HG03571 (cell line): ENCODE data around the gene GATB.

Source experiments
- ATAC-seq: cut with Tn5 transposase; IDR thresholded peaks from one replicate; pipeline ENCODE4 v1.9.1; 2021; ENCODE audit not compliant: unreplicated experiment

GATB gene

DNA sequence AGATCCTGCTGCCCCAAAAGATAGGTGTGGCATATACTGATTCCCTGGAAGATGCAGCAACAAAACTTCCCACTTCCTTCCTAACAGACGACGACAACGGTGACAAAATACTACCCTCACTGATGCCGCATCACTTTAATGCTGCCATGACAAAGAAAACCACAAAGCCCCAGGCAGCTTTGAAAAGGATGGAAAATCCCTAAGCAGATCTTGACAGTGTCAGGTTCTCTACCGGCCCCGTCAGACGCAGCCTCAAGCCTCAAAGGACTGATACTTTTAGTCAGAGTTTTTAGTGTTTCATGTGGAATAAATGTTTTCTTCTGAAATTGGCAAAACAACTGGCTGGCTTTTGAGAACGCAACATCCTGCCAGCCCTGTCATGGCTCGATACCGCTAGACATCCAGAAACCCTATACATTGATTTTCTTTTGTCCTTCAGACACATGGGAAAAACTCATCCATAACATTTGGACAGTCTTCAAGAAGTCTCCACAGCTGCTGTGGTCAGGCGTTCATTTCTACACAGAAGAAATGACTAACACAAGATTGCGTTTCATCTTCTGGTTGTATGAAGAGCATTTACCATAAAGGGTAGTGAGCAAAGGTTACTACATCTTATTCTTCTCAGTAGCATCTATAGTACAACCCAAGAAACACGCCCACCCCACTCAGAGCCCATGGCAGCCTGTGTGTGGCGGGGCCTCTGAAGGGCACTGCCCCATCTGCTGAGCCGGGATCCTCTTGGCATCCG is 60.1 kb downstream of the GATB start:
- no peak for ATAC-seq

- no peak for ATAC-seq
These were observed 62.6 kb downstream of the GATB start for GRCh38 chr4:151698213-151698612.

- no peak for ATAC-seq
These were observed 65.7 kb downstream of the GATB start for GRCh38 chr4:151694961-151695720.

DNA sequence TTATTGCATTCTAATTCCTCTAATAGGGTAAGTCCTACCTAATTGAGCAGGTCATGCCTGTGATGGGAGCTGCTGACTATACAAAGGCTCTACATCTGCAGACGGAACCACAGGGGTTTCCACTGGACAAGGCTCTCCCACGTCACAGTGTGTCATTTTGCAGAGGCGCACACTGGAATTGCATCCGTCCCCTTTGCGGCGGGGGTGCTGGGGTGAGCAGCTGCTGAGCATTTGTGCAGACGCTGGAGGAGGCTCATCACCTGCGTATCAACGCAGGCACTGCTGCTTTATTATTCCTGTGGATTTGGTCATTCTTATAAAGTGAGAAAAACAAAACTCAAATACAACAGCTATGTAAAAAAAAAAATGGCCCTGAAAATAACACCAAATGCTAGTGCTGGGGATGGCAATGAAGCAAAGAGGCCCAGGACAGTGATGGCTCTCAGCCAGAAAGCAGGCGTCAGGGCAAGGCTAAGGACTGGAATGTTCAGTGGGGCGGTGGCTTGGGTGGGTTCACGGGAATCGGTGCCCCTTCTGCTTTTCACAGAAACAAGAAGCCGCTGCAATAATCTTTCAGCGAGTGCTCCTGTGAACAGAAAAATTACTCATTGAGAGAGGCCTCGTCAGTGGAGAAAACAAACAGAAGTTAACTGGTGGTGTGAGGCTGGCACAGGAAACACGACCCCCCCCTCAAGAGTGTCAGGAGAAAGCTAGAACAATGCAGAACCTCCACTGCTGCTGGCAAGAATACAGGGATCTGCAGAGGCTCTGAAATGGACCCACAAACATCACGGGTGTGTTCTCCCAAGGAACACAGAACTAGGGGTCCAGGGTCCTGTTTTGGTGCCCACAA is 67.8 kb downstream of the GATB start:
- no peak for ATAC-seq

DNA sequence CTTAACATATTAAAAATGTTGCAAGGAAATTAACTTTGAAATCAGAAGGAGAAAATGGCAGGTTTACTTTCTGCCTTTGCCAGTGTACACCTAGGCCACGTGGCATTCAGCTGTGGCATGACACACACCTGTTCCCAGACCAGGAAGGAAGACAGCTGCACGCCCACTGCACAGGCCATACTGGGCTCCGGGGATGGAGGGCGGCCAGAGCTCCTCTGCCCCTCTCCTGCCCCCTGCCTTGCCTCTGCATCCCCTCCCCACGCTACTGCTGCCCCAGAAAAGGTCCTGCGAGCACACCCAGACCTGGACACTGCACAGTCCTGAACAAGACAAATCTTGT is 68.4 kb downstream of the GATB start:
- ATAC-seq = no peak

DNA sequence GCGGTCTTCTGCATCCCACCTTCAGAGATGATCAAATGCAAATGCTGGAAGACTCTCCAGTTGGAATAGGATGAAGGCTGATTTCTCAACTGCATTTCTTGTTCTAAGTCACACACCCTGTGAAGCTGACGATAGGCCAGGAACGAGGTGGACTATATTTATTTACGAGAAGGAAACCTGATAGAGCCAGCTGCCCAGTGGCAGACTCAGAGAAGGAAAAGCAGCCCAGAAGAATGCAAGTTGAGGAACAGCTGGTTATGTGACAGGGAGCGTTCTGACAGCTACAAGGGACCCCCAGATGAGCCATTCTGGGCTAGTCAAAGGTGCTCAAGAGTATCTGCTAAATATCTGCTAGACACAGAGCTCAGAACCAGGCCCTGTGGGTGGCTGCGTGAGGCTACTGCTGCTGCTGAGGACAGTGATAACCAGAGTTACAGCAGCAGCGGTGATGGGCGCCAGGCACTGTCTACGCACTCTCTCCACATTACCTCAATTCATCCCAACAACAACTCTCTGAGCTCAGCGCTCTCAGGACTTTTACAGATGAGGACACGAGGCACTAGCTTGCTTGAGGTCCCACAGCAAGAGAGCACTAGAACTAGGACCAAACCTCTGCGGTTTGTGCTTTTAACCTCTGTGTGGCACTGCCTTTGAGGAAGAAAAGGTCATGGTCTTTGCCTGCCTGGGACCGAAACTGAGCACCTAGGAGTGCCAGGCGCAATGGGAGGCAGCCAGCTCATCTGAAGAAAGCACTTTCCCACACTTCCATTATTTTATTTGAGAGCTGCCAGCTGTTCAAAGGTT is 69.0 kb downstream of the GATB start:
- ATAC-seq = no peak

DNA sequence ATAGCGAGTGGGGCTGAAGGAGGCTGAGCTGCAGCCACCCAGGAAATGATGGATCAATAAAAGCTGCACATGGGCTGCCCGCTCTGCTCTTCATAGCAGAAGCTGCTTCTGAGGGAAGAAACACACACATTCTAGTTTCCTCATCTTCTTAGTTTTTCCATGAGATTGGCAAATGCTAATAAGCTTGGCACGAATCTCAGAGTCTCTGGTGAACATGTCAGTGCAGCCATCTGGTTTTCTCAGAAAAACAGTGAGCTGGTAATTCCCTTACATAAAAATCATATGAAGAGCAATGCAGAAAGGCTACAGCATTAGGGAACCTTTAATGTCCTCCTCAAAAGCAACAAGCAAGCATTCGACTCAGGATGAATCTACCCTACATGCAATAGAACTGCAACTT is 69.9 kb downstream of the GATB start:
- no peak for ATAC-seq

DNA sequence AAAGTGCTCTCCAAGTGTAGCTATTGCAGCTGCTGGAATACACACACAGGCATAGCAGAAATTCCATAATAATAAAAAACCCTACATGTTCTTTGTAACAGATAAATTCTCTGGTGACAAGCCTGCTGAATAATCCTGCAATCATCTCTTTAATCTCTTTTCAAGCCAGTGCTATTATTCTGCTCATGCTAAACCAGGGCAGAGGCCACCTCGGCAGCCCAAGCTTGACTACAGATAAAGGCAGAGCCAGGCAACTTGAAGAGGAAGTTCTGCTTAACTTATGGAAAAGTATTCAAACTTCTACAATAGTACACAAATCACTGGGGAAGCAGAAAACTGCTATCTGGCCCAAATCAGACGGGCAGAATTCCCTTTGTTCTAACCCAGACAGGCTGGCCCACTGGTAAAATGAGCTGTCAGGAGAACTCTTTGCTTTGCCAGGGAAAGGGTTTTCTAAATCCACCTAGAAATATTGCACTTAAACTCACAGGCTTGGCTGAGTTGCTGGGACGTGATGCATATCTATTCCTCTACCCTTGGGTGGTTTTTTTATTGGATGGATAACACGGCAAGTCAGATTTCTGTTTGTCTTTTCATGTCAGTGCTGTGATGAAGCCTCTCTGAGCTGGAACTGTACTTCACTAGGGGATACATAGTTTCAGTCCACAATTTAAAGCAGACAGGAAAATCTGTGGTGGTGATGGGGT is 70.5 kb downstream of the GATB start:
- no peak for ATAC-seq

DNA sequence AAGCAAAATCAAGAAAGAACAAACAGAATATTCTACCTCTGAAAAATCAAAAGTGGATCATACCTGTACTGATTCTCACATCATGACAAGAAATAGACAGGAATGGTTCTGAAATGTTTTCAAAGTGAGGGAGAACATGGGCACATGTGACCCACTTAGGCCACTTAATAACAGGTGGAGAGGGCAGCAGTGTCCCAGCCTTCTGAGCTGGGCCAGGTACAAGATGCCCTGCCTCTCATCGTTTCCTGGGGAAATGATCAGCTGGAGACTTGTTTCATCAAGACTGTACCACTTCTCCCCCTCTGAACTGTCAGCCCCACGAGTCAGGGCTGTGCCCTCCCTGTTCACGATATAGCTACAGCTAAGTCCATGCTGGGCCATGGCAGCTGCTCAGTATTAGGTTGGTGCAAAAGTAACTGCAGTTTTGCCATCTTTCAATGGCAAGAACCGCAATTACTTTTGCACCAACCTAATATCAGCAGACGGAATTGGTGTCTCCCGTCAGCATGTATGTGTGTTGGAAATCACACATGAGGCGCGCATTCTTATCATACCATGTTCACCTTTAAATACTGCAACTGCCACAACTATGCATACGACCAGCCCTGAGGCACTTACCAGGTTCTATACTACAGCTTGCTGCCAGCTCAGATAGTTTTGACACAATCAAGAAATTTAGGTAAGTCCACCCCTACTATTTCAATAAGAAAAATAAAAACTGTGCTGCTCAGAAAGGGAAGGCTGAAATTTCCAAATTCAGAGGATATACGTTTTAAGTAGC is 71.4 kb downstream of the GATB start:
- ATAC-seq = no peak

- ATAC-seq = no peak
These were observed 72.1 kb downstream of the GATB start for GRCh38 chr4:151688785-151689043.

DNA sequence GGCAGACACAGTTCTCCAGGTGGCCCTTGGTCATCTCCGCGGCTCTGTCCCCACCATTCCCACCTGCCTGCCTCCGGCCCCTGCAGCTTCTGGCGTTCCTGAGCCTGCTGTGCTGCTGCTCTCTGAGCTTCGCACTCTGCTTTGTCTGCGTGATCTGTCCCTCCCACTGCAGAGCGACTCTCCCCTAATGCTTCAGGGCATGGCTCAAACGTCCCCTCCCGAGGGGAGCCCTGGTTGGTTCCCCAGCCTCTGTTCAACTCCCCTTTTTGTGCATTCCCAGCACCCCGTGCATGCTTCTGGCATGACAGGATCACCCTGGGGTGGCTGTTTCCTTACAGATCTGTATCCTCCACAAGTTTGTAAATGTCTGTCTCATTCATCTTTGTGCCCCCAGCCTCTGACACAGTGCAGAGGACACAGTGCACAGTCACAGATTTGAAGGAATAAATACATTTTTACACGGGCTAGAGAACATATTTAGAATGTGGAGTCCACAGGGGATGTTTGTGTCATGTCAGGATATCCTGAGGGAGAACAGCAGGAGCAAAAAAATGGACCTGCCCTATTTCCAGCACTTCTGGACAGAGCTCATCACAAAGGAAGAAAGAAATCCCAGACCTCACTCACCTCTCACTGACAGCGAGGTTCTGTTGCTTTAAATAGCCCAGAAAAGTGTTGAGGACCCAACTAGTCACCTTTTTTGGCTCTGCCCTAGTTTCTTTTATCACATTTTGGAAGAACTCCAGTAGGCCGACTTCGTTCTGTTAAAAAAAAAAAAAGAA is 72.6 kb downstream of the GATB start:
- ATAC-seq = no peak

- ATAC-seq = no peak
These were observed 73.7 kb downstream of the GATB start for GRCh38 chr4:151687021-151687640.

GRCh38 chr4:151685303-151685702 is 75.5 kb downstream of the GATB start:
- ATAC-seq = no peak

DNA sequence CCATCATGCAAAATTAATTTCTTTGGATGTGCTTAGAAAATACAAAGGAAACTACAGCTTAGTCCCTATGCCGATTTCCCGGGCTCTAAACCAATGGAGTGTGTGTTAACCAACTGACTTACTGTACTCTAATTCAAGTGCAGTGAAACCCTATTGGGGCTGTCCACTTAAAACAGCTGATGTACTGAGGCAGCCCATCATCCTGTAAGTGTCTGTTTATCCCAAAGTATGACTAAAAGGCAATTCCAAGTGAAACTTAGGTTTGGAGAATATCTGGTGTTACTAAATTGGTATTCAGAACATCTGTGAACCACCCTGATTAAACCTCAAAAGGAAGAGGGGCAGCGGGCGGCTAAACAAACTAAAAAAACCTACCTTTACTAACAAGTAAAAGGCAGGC is 79.7 kb downstream of the GATB start:
- ATAC-seq = no peak

GRCh38 chr4:151679231-151679630 is 81.6 kb downstream of the GATB start:
- ATAC-seq = no peak

- ATAC-seq = no peak
These were observed 82.5 kb downstream of the GATB start for GRCh38 chr4:151678048-151678872.

GRCh38 chr4:151677193-151677592 is 83.6 kb downstream of the GATB start:
- ATAC-seq = no peak

DNA sequence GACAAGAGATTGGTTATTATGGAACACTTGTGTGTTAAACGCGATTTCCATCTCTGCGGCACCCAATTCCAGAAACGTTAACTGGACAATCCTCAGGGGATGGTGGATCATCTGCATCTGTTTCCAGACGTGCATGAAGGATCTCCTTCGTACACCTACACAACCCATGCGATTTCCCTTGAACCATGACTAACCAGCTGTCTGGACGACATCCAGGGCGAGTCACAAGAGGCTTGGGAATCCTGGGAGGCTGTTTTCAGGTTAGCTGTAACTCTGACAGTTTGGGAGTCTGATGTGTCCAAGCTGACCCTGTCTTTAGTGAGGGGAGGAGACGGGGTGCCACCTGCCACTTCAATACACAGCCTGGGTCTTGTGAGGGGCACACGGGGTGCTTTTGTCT is 84.5 kb downstream of the GATB start:
- ATAC-seq = no peak
